ENCODE measurements around the gene TMEM219. TPM values are rescaled to one million over a fixed set of nuclear protein-coding genes. Genes with fewer than 3 reads are reported as not detected.
"Not testable (repeated sequence)": the region's sequence is repeated elsewhere in the genome, so short reads cannot be mapped to it uniquely, and the experiment has no call there.

The TMEM219 gene
- total RNA-seq, 1 experiment from 2014 or later: 110 TPM

DNA sequence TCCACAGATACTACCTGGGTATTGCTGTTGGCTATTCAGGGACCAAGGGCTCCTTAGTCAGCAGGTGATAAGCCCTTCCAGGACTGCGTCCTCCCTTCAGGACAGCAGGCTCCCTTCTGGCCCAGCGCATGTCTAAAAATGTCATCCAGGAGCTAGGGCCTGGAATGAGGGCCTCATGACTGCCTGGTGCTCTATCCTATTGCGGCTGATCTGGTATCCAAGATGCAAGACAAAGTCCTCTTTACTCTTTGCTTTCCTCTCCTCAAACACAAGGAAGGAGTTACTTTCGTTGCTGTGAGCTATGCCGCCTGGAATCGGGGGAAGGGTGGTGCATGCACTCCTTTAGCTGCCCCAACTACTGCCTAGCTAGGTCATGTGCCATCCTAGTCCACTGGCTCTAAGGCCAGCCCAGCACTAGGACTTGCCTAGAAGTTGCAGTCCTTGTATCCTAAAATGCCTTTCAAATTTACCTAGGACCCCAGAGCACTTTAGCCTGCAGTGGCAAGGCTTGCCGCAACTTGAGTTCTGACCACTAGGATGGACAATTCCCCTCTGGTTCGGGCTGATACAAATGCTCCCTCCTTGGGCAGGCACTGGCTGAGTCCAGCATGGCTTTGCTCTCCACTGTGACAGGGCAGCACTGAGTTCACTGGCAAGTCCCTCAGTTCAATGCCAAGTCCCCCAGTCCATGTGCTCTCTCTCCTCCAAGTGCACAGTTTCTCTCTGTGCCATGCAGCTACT, 10.1 kb upstream of the TMEM219 start:
- DNase-seq (ENCODE audit: low spot score): no peak

DNA sequence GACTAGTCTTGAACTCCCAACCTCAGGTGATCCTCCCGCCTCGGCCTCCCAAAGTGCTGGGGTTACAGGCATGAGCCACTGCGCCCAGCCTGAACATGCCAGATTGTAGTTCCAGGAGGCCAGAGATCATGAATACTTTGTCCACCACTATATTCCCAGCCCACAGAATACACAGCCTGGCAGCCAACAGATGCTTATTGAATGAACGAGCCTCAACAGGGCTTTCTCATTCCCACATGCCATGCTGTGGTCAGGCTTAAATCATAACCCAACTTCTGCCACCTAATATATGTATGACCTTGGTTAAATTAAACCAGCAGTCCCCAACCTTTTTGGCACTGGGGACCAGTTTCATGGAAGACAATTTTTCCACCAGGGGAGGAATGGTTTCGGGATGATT, 3.1 kb upstream of the TMEM219 start:
- DNase-seq (ENCODE audit: low spot score): no peak

DNA sequence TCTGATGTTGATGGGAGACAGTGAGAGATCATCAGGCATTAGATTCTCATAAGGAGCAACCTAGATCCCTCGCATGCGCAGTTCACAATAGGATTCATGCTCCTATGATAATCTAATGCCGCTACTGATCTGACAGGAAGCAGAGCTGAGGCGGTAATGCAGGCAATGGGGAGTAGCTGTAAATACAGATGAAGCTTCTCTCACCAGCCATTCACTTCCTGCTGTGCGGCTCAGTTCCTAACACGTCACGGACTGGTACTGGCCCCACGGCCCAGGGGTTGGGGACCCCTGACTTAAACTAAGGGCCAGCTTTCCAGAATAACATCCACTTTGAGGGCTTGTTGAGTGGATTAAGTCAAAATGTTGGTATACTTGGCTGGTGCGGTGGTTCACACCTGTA, 2.6 kb upstream of the TMEM219 start:
- DNase-seq (ENCODE audit: low spot score): no peak

DNA sequence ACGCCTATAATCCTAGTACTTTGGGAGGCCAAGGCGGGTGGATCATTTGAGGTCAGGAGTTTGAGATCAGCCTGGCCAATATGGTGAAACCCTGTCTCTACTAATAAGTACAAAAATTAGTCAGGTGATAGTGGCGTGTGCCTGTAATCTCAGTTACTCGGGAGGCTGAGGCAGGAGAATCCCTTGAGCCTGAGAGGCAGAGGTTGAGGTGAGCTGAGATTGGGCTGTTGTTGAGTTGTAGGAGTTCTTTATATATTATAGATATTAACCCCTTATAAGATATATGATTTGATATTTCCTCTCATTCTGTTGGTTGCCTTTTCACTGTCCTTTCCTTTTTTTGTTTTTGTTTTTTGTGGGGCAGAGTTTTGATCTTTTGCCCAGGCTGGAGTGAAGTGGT, 2.1 kb upstream of the TMEM219 start:
- DNase-seq (ENCODE audit: low spot score): not testable (repeated sequence)

DNA sequence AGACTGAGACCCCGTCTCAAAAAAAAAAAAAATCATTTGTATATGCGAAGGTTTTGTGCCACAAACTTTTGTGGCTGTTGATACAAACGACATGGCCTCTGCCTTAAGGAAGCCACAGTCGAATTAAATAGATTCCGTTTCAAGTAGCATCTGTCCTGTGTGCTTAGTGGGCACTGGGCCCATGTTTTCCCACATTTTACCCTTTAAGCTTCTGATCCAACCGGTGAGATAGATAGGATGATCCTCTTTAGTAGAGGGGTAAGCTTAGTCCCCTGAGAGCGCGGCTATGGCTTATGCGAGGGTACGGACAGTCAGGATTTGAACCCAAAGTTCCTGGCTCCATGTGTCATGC, 776 bp upstream of the TMEM219 start:
- no peak for DNase-seq (ENCODE audit: low spot score)

DNA sequence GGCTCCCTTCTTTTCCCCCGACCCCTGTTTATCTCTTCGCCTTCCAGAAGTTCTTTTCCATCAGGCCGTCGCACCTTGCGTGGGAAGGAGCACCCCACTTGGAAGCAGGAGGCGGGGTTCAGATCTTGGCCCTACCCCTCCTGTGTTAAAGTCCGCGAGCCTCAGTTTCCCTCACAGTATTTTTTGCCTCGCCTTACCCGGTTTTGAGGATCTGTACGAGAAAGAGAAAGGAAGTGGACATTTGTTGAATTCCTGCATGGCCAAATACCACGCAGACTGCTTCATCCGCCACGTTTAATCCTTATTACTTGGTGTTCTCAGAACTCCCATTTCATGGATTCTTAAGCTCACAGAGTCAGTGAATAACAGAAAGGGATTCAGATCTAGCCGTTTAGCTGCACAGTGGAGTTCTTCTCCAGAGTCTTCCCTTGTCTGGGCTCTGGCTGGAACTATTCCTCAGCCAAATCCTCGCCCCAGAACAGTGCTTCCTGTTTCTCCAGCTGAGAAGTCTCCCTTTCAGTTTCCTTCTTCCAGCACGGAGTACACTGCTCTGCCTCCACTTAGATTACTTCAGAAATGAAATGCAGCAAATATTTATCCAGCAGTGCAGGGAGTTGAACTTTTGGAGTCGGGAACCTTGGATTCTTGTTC, 590 bp downstream of the TMEM219 start:
- peak; percentile 41 for DNase-seq (ENCODE audit: low spot score)

DNA sequence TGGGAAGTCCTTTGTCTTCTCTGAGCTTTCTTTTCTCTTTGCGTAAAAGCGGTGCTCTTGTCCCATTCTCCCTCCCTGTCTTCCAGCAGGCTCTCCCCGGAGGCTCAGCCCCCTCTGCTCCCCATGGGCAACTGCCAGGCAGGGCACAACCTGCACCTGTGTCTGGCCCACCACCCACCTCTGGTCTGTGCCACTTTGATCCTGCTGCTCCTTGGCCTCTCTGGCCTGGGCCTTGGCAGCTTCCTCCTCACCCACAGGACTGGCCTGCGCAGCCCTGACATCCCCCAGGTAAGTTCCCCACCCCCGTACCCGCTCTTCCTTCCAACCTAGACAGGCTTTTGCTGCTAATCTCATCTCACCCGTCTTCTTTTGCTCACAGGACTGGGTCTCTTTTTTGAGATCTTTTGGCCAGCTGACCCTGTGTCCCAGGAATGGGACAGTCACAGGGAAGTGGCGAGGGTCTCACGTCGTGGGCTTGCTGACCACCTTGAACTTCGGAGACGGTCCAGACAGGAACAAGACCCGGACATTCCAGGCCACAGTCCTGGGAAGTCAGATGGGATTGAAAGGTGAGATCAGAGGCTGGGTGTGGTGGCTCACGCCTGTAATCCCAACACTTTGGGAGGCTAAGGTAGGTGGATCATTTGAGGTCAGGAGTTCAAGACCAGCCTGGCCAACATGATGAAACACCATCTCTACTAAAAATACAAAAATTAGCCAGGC, 1.3 kb downstream of the TMEM219 start:
- DNase-seq (ENCODE audit: low spot score): no peak

DNA sequence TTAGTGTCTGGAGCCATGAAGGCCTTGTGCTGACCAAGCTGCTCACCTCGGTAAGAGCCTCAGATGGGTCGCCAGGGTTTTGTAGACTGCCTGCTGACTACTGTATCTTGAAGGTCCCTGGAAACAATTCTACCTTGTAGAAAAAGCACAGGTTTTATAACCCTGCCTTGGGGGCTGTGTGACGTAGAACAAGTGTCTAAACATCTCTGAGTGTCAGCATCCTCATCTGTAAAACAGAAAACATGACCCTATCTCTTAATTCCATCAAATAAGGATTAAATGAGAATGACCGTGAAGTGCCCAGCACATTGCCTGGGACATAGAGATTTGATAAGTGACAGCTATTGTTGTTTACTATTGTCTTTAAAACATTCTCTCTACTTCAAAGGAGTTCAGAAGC, 6.3 kb downstream of the TMEM219 start:
- DNase-seq (ENCODE audit: low spot score): no peak

DNA sequence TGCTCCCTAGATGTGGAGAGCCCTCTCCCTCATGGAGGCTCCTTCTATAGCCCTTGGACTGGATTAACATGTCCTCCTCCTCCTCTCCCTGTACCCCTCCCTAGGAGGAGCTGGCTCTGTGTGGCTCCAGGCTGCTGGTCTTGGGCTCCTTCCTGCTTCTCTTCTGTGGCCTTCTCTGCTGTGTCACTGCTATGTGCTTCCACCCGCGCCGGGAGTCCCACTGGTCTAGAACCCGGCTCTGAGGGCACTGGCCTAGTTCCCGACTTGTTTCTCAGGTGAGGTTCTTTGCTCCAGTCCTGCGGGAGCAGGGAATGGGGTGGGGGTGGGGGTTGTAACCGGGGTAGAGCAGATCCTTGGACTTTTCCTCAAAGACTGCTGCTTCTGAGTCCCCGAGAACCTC, 9.4 kb downstream of the TMEM219 start:
- DNase-seq (ENCODE audit: low spot score): no peak

DNA sequence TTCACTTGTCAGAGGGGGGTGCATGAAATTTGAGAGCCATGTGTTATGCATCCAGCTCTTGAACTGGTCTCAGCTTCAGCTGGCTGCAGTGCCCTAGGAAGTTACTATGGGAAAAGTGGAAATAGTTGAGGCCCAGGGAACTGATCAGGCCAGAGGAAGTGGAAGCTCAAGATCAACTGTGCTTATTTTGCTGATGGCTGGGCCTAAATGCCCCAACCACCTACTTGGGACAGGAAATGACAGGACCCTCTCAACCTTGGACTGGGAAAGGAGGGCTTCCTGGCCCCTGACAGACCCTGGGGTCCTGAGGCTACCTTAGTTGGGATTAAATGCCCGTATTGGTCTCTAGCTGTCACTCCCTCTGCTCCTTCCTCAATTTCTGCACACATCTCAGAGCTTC, 10.6 kb downstream of the TMEM219 start:
- no peak for DNase-seq (ENCODE audit: low spot score)

DNA sequence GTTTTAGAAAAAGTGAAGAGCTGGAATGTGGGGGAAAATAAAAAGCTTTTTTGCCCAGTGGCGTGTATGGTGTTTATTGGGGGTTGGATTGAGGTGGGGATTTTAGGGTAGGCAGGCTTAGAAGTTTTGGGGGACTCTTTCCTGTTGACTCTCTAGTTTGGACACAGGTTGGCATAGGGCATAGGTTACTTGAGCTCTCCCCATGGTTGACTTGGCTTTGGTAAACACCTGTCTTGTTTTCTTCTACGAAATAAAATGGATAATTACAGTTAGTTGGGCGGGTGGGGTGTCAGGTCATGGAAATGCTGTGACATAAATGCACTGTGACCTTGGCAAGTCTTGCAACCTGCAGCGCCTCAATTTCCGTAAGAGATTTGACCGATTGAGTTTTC, 11.1 kb downstream of the TMEM219 start:
- no peak for DNase-seq (ENCODE audit: low spot score)

DNA sequence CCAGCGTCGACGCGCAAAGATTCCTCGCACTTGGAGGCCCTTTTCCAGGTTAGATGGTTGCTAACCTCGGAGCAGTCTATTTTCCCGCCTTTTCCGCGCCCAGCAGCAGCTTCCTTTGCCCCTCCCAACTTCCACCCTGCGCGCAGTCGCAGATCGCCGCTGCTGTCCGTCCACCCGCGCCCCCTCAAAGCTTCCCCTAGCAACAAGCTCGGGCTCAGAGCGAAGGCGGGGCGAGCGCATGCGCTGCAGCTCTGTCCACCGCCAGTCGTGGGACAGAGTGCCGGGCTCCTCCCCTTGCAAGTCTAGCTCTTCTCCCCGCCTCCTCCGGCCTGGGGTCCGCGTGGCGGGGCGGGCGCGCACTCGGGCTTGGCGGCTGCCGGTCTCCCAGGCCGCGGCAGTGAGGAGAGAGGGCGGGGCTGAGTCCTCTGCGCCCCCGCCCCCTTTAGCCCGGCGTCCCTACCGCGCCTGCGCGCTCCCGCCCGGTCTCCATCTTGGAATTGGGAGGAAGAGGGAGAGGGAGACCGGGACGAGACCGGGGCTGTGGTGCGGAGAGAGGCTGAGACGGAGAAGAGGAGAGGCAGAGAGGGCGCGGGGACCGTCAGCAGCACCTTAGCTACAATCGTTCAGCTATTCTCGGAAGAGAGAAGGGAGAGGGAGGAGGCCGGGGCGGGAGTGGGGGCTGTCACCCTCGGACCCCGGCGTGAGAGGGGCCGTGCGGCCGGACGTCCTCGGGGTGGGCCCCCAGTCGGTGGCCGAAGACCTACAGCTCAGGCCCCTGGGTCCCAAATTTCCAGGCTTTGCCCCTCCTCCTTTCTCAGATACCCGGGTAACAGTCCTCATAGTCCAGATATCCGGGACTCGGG, 11.7 kb downstream of the TMEM219 start, which contains the start of gene TAOK2:
Gene TAOK2, plus strand, starts transcription at position 485 of the 863 bp plus-strand sequence. CDS start 3,905 bp downstream, outside the sequence.
- DNase-seq (ENCODE audit: low spot score): peak; percentile 97

DNA sequence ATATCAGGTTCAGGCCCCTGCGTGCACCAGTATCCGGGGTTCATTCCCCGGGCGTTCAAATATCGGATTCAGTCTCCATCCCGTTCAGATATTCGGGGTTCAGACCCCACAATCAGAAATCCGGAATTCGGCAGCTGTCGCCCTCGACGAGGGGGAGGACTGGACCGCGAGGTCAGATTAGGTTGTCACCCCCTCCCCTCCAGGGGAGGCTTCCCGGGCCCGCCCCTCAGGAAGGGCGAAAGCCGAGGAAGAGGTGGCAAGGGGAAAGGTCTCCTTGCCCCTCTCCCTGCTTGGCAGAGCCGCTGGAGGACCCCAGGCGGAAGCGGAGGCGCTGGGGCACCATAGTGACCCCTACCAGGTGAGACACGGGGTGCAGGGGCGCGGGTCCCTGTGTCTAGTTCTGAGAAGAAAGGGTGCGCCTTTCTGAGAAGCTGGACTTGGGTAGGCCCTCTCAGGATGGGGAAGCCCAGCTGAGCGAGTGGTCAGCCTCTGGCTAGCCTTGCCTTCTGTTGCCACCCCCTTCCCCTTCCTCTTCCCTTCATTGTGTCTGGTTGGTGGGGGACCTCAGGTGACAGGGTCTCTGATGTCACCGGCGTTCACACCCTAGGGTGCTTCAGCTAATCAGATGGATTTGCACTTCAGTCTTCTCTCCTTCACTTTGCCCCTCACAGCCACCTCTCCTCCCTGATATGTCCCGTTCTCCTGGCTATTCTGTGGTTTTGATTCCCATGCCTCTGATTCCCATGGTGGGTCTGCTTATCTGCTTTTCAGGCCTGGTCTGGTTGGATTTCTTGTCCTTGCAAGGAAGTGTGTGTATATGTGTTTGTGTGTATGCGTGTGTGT, 12.6 kb downstream of the TMEM219 start:
- no peak for DNase-seq (ENCODE audit: low spot score)

DNA sequence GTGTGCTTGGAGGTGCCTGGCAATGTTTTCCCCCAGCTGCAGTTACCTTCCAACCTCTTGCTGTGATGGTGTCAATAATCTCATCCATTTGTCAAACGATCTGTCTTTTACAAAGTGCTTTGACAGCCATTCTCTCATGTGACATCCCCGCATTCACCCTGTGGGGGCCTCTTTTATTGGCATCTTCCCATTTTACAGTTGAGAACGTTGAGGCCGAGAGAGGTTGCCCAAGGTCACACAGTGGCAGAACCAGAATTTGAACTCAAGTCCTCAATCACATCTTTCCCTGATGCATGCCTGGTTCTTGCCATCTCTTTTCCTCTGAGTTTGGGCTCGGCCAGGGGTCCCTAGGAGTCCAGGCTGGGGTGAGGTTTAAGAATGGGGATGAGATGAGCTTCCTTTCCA, 13.3 kb downstream of the TMEM219 start:
- no peak for DNase-seq (ENCODE audit: low spot score)

DNA sequence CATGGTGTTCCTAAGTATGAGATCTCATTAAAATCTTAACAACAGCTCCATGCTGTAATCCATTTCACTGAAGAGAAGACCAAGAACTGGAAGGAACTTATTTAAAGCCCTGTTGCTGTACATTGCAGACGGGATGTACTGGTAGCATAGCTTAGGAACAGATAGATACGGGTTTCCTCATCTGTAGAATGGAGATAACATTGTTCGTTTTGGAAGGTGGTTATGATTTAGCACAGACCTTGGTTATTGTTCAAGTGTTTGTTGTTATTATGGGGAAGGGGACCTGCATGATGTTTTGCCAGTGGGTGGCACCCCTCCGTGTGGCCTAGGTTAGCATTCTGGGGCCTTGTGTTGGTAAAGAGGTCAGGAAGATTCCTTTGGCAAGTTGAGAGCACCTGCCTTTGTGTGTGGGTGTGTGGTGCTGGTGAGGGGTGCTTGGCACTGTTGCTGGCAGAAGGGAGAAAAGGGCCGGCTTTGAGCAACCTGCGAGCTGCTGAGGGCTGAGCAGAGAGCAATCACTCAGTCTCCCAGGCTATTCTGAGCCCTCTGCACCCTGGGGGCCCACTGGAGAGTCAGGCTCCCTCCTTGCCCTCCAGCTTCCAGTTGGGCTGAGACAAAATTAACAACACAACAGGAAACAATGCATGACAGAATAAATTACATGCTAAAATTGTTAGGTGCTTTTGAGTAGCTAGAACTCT, 14.1 kb downstream of the TMEM219 start:
- no peak for DNase-seq (ENCODE audit: low spot score)

DNA sequence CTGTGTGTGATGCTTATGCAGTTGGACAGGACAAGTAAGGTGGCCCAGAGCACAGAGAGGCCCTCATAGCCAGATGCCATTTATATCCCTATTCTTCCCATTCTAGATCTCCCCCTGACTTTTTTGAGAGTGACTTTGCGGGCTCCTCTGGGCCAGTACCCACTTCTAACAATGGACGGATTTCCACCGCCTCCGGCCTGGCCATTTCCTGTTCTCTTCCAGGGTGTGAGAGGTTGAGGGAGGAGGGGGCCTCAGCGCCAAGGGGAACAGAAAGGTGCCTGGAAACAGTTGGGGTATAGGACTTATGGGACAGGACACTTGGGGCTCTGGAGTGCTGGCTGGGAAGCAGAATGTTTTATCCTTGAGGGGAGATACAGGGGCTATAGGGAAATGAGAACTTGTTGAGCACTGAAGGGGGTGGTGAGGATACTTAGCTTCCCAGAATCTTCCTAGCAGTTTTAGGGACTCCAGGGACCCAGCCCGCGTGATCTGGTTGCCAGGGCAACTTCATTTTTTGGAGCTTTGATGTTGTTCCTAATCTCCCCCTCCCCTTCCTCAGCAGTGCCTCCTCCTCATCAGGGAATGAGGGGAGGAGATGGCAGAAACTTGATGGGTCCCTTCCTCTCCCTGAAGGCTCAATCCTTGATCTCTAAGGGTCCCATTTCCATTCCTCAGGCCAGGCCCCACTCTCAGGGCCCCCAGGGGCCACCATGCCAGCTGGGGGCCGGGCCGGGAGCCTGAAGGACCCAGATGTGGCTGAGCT, 15.4 kb downstream of the TMEM219 start:
- no peak for DNase-seq (ENCODE audit: low spot score)

DNA sequence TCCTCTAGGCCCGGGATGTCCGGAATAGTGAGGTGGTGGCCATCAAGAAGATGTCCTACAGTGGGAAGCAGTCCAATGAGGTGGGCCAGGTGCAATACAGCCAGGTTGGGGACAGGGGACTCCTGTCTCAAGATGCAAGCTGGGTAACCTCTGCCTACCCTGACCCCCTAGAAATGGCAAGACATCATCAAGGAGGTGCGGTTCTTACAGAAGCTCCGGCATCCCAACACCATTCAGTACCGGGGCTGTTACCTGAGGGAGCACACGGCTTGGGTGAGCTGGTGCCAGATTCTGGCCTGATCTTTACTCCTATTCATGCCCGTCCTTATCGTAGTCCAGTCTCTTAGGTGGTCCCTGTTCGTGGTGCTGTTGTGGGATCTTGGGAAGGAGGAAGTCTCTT, 16.2 kb downstream of the TMEM219 start:
- DNase-seq (ENCODE audit: low spot score): no peak

DNA sequence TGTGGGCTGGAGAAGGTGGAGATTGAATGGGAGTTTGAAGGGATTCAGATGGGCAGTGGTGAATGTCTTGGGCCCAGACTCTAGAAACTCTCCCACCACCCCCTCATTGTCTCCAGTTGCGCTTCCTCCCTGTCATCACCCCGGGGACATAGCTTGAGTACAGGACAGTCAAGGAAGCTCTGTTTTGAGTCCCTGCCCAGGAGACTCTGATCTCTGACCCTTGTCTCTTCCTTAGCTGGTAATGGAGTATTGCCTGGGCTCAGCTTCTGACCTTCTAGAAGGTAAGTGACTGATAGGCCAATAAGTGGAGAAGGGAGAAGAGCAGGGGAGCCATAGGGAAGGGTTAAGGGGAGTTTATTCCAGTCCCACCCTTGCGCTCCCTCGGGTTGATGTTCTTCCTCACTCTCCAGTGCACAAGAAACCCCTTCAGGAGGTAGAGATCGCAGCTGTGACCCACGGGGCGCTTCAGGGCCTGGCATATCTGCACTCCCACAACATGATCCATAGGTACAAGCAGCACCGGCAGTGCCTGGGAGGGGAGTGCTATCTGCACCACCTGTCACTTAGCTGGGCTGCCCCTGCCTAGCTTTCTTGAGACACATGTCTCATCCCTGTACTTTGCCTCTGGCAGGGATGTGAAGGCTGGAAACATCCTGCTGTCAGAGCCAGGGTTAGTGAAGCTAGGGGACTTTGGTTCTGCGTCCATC, 16.8 kb downstream of the TMEM219 start:
- DNase-seq (ENCODE audit: low spot score): no peak

Measured in HT-29 (cell line).